ENCODE data around the gene C5orf63. TPM values are rescaled to one million over a fixed set of nuclear protein-coding genes. Genes with fewer than 3 reads are reported as not detected.

C5orf63 gene
- total and polyA plus RNA-seq, 2 donors (not counting 1 experiment from before 2014, with no cell fraction given): 10.3 to 20.0 TPM

DNA sequence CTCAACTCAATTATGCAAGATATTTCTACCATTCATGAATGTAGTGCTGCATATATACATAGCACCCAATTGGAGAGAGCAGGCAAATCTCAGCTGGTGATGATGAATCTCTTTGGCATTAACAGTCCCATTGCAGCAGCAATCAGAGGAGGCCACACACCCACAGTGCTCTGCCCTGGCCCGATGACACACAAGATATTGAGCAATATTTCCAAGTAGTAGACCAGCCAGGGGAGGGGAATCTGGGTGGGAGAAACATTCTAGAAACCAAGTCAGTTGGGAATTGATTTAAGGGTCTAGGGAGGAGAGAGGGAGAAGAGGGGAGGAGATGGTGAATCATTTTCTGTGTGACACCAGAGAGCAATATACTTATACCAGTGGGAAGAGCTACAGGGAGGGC is 14.9 kb upstream of the C5orf63 start:
- WGBS (ENCODE audit: insufficient coverage): no CpG with 5 or more reads among the region's 1 CpG
- no peak overlapping the region for H3K4me3 Mint-ChIP-seq
- no peak for ATAC-seq (ENCODE audit: low read depth)

DNA sequence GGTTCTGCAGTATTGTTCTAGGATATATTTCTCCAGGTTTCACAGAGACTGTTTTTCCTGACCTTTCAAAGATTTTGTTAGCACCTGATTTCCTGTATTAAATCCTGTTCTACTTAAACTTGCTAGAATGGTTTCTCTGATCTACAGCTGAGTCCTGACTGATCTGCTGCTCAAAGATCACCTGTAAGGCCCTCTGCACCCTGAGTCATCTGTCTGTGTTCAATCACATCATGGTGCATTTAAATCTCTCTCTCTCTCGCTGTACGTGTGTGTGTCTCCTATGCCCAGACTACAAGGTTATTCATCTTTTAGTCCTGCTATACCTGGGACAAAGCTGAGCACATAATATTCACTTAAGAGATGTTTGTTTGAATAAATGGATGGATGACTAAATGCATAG is 13.3 kb upstream of the C5orf63 start:
- no peak for TF ChIP-seq EZH2 (IDR thresholded peaks at IDR 0.05; ENCODE audit: borderline replicate concordance, insufficient read depth, low read depth, low read length, poor library complexity, severe bottlenecking)
- TF ChIP-seq, protein P1, sequence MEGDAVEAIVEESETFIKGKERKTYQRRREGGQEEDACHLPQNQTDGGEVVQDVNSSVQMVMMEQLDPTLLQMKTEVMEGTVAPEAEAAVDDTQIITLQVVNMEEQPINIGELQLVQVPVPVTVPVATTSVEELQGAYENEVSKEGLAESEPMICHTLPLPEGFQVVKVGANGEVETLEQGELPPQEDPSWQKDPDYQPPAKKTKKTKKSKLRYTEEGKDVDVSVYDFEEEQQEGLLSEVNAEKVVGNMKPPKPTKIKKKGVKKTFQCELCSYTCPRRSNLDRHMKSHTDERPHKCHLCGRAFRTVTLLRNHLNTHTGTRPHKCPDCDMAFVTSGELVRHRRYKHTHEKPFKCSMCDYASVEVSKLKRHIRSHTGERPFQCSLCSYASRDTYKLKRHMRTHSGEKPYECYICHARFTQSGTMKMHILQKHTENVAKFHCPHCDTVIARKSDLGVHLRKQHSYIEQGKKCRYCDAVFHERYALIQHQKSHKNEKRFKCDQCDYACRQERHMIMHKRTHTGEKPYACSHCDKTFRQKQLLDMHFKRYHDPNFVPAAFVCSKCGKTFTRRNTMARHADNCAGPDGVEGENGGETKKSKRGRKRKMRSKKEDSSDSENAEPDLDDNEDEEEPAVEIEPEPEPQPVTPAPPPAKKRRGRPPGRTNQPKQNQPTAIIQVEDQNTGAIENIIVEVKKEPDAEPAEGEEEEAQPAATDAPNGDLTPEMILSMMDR (IDR thresholded peaks at IDR 0.05): no peak
- H2AFZ ChIP-seq (ENCODE audit: insufficient read depth, low read depth, low read length, poor library complexity, severe bottlenecking): no peak overlapping the region
- WGBS (ENCODE audit: insufficient coverage): no CpG with 5 or more reads among the region's 2 CpGs
- ChIA-PET POLR2A (no interaction called here), CTCF (no interaction called here)
- no peak overlapping the region for H3K27ac ChIP-seq (ENCODE audit: low read length in 2 of 2)
- no peak overlapping the region for H3K4me2 ChIP-seq (replicated peaks; ENCODE audit: low read depth, low read length, poor library complexity, severe bottlenecking)
- no peak overlapping the region for H3K4me3 ChIP-seq (ENCODE audit: control extremely low read depth in 1 of 5, extremely low read depth in 1 of 5, insufficient read depth in 1 of 5, low read depth in 2 of 5, low read length in 4 of 5)
- H3K36me3 ChIP-seq (replicated peaks in 1 of 2; ENCODE audit: control extremely low read depth in 1 of 2, control insufficient read depth in 1 of 2, extremely low read depth in 1 of 2, insufficient read depth in 2 of 2, low read length in 1 of 2): no peaks in the 10 kb centered on the region
- Mint-ChIP-seq H3K4me1 (peaks cover 8% of the 10 kb centered on the region), H3K27me3 (no peaks in the 10 kb centered on the region), H3K9me3 (ENCODE audit: insufficient read depth) (no peaks in the 10 kb centered on the region), H3K4me3 (no peak overlapping the region), H3K27ac (no peak overlapping the region)
- no peaks in the 10 kb centered on the region for H3K79me2 ChIP-seq (ENCODE audit: control insufficient read depth, insufficient read depth, low read length)
- peaks cover 0 to 5% of the 10 kb centered on the region in 2 donors for H3K4me1 ChIP-seq (ENCODE audit: control insufficient read depth in 2 of 2, insufficient read depth in 2 of 2, low read length in 2 of 2)
- no peaks in the 10 kb centered on the region for H3K9me3 ChIP-seq (ENCODE audit: control extremely low read depth in 1 of 3, control insufficient read depth in 2 of 3, insufficient read depth in 1 of 3, low read length in 2 of 3)
- H4K20me1 ChIP-seq (ENCODE audit: control insufficient read depth, insufficient read depth, low read length, poor library complexity, severe bottlenecking): no peaks in the 10 kb centered on the region
- H3K9ac ChIP-seq (ENCODE audit: low read length): no peak overlapping the region
- no peaks in the 10 kb centered on the region for H3K27me3 ChIP-seq (replicated peaks in 1 of 4; ENCODE audit: control extremely low read depth in 1 of 4, control insufficient read depth in 3 of 4, insufficient read depth in 4 of 4, low read length in 3 of 4)
- no peak for DNase-seq
- intact Hi-C loops (cut with micrococcal nuclease): no loop called here
- no peak for ATAC-seq (ENCODE audit: low read depth)

More for the DNA sequence above, 14.9 kb upstream of the C5orf63 start:
- Histone ChIP-seq H3K9ac (ENCODE audit: low read length) (no peak overlapping the region), H3K79me2 (ENCODE audit: control insufficient read depth, insufficient read depth, low read length) (no peaks in the 10 kb centered on the region), H3K27me3 (replicated peaks in 1 of 4; ENCODE audit: control extremely low read depth in 1 of 4, control insufficient read depth in 3 of 4, insufficient read depth in 4 of 4, low read length in 3 of 4) (no peaks in the 10 kb centered on the region), H3K4me3 (ENCODE audit: control extremely low read depth in 1 of 5, extremely low read depth in 1 of 5, insufficient read depth in 1 of 5, low read depth in 2 of 5, low read length in 4 of 5) (no peak overlapping the region), H3K36me3 (replicated peaks in 1 of 2; ENCODE audit: control extremely low read depth in 1 of 2, control insufficient read depth in 1 of 2, extremely low read depth in 1 of 2, insufficient read depth in 2 of 2, low read length in 1 of 2) (no peaks in the 10 kb centered on the region), H3K9me3 (ENCODE audit: control extremely low read depth in 1 of 3, control insufficient read depth in 2 of 3, insufficient read depth in 1 of 3, low read length in 2 of 3) (no peaks in the 10 kb centered on the region), H3K4me2 (replicated peaks; ENCODE audit: low read depth, low read length, poor library complexity, severe bottlenecking) (no peak overlapping the region), H3K27ac (ENCODE audit: low read length in 2 of 2) (no peak overlapping the region), H2AFZ (ENCODE audit: insufficient read depth, low read depth, low read length, poor library complexity, severe bottlenecking) (no peak overlapping the region), H4K20me1 (ENCODE audit: control insufficient read depth, insufficient read depth, low read length, poor library complexity, severe bottlenecking) (no peaks in the 10 kb centered on the region), H3K4me1 (ENCODE audit: control insufficient read depth in 2 of 2, insufficient read depth in 2 of 2, low read length in 2 of 2) (peaks cover 0 to 5% of the 10 kb centered on the region in 2 donors)
- Mint-ChIP-seq H3K4me1 (peaks cover 8% of the 10 kb centered on the region), H3K27ac (no peak overlapping the region), H3K9me3 (ENCODE audit: insufficient read depth) (no peaks in the 10 kb centered on the region), H3K27me3 (no peaks in the 10 kb centered on the region)
- TF ChIP-seq EZH2 (IDR thresholded peaks at IDR 0.05; ENCODE audit: borderline replicate concordance, insufficient read depth, low read depth, low read length, poor library complexity, severe bottlenecking): no peak
- TF ChIP-seq, protein P1 (IDR thresholded peaks at IDR 0.05): no peak
- POLR2A ChIA-PET: no interaction called here
- CTCF ChIA-PET: interaction anchor here (0.9 kb wide), 1 partner anchor 276 kb away, joined by 3 read pairs; no protein-coding TSS in a partner anchor
- intact Hi-C loops (cut with micrococcal nuclease): no loop called here
- DNase-seq: no peak
